ENCODE data around the gene ESRRB.

The ESRRB gene

DNA sequence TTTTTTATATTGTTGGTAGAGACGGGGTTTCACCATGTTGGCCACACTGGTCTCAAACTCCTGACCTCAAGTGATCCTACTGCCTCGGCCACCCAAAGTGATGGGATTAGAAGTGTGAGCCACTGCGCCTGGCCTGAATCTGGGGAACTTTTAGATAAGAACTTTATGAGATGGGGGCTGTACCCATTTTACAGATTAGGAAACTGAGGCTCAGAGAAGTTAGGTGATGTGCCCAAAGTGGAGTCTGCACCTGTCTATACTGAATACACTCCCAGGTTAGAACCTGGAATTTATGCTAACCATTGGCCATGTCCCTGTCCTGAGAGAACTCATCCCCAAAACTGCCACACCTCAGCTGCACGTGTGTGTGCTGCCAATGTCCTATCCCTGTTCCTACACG is 81.9 kb downstream of the ESRRB start:
- CTCF ChIA-PET: no interaction called here
- no peak for DNase-seq (ENCODE audit: low read depth, low spot score)
- no peak overlapping the region for H3K4me3 ChIP-seq (ENCODE audit: low read depth, low read length)
- POLR2A ChIA-PET: no interaction called here
- TF ChIP-seq, protein P1, sequence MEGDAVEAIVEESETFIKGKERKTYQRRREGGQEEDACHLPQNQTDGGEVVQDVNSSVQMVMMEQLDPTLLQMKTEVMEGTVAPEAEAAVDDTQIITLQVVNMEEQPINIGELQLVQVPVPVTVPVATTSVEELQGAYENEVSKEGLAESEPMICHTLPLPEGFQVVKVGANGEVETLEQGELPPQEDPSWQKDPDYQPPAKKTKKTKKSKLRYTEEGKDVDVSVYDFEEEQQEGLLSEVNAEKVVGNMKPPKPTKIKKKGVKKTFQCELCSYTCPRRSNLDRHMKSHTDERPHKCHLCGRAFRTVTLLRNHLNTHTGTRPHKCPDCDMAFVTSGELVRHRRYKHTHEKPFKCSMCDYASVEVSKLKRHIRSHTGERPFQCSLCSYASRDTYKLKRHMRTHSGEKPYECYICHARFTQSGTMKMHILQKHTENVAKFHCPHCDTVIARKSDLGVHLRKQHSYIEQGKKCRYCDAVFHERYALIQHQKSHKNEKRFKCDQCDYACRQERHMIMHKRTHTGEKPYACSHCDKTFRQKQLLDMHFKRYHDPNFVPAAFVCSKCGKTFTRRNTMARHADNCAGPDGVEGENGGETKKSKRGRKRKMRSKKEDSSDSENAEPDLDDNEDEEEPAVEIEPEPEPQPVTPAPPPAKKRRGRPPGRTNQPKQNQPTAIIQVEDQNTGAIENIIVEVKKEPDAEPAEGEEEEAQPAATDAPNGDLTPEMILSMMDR (IDR thresholded peaks at IDR 0.05; ENCODE audit: insufficient read depth, low read length, missing control alignments): no peak

GRCh38 chr14:76461886-76462285 is 85.9 kb downstream of the ESRRB start:
- no peak for DNase-seq (ENCODE audit: low read depth, low spot score)
- no peak overlapping the region for H3K4me3 ChIP-seq (ENCODE audit: low read depth, low read length)
- POLR2A ChIA-PET: no interaction called here
- CTCF ChIA-PET: no interaction called here
- TF ChIP-seq, protein P1 (IDR thresholded peaks at IDR 0.05; ENCODE audit: insufficient read depth, low read length, missing control alignments): no peak

GRCh38 chr14:76462330-76462729 is 86.4 kb downstream of the ESRRB start:
- ChIA-PET CTCF (no interaction called here), POLR2A (no interaction called here)
- H3K4me3 ChIP-seq (ENCODE audit: low read depth, low read length): no peak overlapping the region
- TF ChIP-seq, protein P1 (IDR thresholded peaks at IDR 0.05; ENCODE audit: insufficient read depth, low read length, missing control alignments): no peak
- no peak for DNase-seq (ENCODE audit: low read depth, low spot score)

- ChIA-PET POLR2A (no interaction called here), CTCF (no interaction called here)
- DNase-seq (ENCODE audit: low read depth, low spot score): no peak
- no peak overlapping the region for H3K4me3 ChIP-seq (ENCODE audit: low read depth, low read length)
- TF ChIP-seq, protein P1 (IDR thresholded peaks at IDR 0.05; ENCODE audit: insufficient read depth, low read length, missing control alignments): no peak
These were observed 87.2 kb downstream of the ESRRB start for GRCh38 chr14:76463105-76463504.

GRCh38 chr14:76464856-76465255 is 88.9 kb downstream of the ESRRB start:
- H3K4me3 ChIP-seq (ENCODE audit: low read depth, low read length): no peak overlapping the region
- ChIA-PET CTCF (no interaction called here), POLR2A (no interaction called here)
- DNase-seq (ENCODE audit: low read depth, low spot score): no peak
- TF ChIP-seq, protein P1 (IDR thresholded peaks at IDR 0.05; ENCODE audit: insufficient read depth, low read length, missing control alignments): no peak

DNA sequence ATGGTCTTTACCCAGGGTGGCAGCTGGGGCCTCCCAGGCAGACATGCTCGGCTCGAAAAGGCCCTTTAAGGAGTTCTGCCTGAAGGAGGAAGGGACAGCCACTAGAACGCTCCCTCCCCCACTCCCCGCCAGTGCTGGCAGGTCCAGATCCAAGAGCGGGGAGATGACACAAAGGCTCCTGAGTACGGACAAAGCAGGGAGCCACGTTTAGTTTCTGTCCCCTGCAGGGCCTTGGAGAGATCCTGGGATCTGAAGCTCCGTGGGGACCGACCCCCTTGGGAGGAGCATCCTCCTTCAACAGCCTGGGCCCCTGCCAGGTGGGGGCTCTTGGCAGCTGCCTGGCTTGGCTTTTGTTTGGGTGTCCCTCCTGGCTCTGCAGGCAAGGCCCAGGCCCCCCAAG is 89.7 kb downstream of the ESRRB start:
- CTCF ChIA-PET: no interaction called here

More for the DNA sequence above, 89.7 kb downstream of the ESRRB start:
- no peak overlapping the region for H3K4me3 ChIP-seq (ENCODE audit: low read depth, low read length)
- POLR2A ChIA-PET: interaction anchor here (0.6 kb wide), 1 partner anchor 33 kb away, joined by 3 read pairs; no protein-coding TSS in a partner anchor
- TF ChIP-seq, protein P1 (IDR thresholded peaks at IDR 0.05; ENCODE audit: insufficient read depth, low read length, missing control alignments): no peak
- no peak for DNase-seq (ENCODE audit: low read depth, low spot score)
